ENCODE data around the gene OTOG.

- TF ChIP-seq CTCF (IDR thresholded peaks at IDR 0.05; ENCODE audit: low read depth, low read length, poor library complexity, severe bottlenecking) (no peak), EZH2phosphoT487 (IDR thresholded peaks at IDR 0.05; ENCODE audit: borderline replicate concordance, low read length) (no peak)
These were observed 99.5 kb downstream of the OTOG start for GRCh38 chr11:17646451-17647145.

Measured in DOHH2 (cell line).